GM12892 (cell line): ENCODE measurements around the gene DNAH11.

Source experiments
- DNase-seq: peaks from one replicate; pipeline ENCODE4 v3.0.0; 2011; ENCODE audit not compliant: insufficient read length
- FAIRE-seq: peaks from 2 replicates; lab custom pipeline; 2011; peaks lifted over from hg19 to GRCh38; lab: Jason Lieb, UNC
- POLR2A ChIP-seq: IDR thresholded peaks from 2 replicates; pipeline ENCODE4 v1.6.1; 2011; ENCODE audit warnings: low read depth, low read length, control low read depth
- POLR2AphosphoS5 ChIP-seq: IDR thresholded peaks from 2 replicates; pipeline ENCODE4 v1.6.1; 2011; ENCODE audit warnings: low read depth, low read length, control low read depth
- TAF1 ChIP-seq: IDR thresholded peaks from 2 replicates; pipeline ENCODE4 v1.6.1; 2011; ENCODE audit warnings: low read depth, mild to moderate bottlenecking, control low read depth, low read length, borderline replicate concordance

The DNAH11 gene

DNA sequence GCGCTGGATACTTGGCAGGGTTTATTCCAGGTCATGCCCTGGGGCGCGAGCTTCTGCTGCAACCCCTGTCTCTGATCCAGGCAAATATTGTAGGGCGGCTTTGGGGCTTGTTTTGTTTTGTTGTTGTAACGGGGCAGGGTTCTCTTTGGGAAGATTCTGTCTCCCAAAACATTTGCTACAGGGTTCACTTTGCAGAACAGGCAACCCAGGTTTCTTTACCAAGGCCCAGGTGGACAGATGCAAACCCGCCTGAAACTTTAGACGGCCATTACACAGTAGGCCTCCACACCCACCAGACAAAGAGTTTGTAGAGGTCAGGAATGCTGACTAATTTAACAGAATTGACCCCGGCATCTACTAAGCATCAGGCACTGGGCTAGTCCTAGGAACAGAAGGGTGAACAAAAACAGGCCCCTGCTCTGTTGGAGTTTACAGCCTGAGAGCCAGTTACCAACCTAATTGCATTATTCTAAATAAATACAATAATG, 403.4 kb downstream of the DNAH11 start:
- TF ChIP-seq TAF1 (no peak), POLR2AphosphoS5 (no peak), POLR2A (no peak)
- FAIRE-seq (no peak), DNase-seq (no peak)

DNA sequence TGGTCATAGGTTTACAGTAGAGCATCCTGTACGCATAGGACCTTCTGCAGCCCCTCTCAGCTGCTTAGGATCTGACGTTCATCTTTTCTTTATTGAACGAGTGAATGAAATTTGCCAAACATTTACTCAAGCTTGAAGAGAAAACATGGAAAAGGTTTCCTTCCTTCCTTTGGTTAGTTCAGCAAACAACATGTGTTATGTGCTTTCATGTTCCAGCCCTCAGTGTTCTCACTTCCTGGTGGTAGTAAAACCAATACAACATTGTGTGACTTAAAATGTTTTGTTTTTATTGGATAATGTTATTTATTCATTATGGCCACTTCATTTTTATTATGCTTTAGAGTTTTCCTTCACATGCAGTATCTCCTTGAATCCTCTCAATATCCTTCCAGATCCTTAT, 404.2 kb downstream of the DNAH11 start:
- TF ChIP-seq TAF1 (no peak), POLR2AphosphoS5 (no peak), POLR2A (no peak)
- DNase-seq (no peak), FAIRE-seq (peak; percentile 58)

DNA sequence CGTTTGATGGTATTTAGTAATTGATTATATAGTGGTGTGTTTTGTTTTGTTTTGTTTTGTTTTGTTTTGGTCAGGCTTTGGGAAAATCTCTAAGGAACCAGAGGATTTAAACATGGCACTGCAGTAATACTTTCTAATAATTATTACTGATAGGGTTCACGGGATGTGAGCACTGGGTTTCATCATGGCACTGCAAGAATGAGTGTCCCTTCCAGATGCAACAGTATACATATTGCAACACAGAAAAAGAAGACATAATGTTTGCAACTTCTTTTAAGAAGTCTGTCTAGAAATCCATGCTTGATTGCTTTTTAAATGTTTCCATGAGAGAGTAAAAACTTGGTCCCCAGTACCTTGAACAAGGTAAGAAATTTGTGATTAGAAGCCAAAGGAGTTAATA, 405.1 kb downstream of the DNAH11 start:
- TF ChIP-seq POLR2A (no peak), TAF1 (no peak), POLR2AphosphoS5 (no peak)
- DNase-seq, result no peak
- FAIRE-seq, result no peak

DNA sequence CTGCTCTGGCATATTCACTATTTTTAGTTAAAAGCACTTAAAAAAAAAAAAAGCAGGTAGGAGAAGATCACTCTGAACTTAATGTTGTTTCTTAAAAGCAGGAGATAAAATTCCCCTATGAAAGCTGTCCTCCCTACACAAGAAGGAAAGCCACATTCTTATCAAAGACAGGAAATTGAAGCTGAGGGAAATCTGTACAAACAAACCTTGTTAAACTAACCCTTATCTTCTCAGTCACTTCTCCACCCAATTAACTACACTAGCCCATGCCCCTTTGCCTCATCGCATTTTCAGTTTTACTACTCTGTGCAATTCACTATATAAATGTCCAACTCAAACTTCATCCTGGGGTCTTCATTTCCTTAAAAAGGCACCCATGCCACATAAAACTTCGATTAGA, 405.5 kb downstream of the DNAH11 start:
- FAIRE-seq (no peak), DNase-seq (no peak)
- no peak for TF ChIP-seq POLR2A
- TF ChIP-seq POLR2AphosphoS5, result no peak

DNA sequence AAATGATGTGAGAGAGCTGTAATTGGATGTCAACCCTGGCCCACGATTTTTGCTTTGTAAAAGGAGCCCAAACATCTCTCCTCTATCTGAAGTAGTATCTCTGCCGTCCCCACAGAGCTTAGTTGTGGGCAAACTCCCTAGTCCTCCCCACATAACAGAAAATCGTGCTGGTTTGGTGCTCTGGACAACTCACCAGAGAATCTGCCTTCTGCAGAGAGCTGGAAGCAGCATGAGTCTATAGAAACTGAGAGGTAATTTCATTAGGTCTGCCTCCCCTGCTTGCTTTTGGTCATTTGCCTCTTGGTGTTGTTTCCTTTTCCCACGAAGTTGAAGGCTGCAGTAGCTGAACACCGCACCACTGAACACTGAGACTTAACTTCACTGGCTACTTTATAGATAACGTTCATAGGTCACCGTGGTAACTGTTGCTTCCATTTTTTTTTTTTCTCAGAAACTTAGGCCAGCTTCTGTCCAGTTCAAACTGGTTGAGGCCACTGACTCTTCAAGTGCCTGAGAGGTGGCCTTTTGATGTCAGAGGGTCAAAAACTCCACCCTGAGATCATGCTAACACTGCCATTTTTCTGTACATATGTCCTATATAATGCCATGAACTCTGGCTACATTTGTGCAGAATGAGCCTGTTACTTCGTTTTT, 406.2 kb downstream of the DNAH11 start:
- TF ChIP-seq POLR2A (no peak), TAF1 (no peak), POLR2AphosphoS5 (no peak)
- FAIRE-seq (peak; percentile 30), DNase-seq (no peak)
